ENCODE data around the gene KCNK10.

DNA sequence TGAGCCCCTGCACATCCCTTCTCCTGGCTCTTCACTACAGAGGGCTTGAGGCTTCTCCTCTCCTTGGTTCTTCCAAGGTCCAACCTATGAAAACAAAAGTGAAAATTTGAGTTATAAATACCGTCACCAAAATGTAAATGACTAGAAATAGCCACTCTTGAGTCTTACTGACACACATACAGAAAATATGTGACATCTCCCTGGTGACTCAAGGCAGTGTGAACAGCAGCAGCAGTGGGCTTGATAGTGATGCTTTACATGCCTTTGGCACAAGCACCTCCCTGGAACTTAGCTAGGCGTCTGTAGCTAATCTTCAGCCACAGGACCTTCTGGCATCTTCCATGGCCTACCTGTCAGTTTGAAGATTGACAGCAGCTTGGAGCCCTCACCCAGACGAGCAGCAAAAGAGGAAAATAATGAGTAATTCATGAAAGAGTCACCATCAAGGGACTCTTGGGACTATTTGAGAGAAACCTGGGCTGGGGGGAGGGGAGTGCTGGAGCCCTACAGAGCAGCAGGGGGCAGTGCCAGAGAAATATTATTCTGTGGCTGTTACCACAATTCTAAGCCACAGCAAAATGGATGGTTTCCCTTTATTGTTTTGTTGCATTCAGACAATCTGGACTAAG, 158.0 kb downstream of the KCNK10 start:
- TF ChIP-seq EZH2phosphoT487 (IDR thresholded peaks at IDR 0.05; ENCODE audit: insufficient read depth, low read depth) (no peak), EZH2 (IDR thresholded peaks at IDR 0.05; ENCODE audit: insufficient read depth, poor library complexity, severe bottlenecking) (no peak)

All from GM23248 (cell line).